ENCODE results near the gene NCR1. TPM values are rescaled to one million over a fixed set of nuclear protein-coding genes. Genes with fewer than 3 reads are reported as not detected.

Gene NCR1
- total RNA-seq, 2 experiments from 2014 or later = not detected

- Mint-ChIP-seq H3K27ac (no peak overlapping the region), H3K27me3 (peaks cover 29% of the 10 kb centered on the region), H3K4me3 (no peak overlapping the region), H3K4me1 (ENCODE audit: low read depth) (no peaks in the 10 kb centered on the region), H3K9me3 (no peaks in the 10 kb centered on the region), H3K36me3 (ENCODE audit: low read depth) (no peaks in the 10 kb centered on the region)
- H3K27me3 ChIP-seq (ENCODE audit: control insufficient read depth in 1 of 2, insufficient read depth in 2 of 2, low read length in 2 of 2) = peaks cover 10 to 14% of the 10 kb centered on the region in 2 experiments
- no peaks in the 10 kb centered on the region for H3K4me1 ChIP-seq (ENCODE audit: insufficient read depth, low read length)
- DNase-seq (no peak), ATAC-seq (ENCODE audit: poor library complexity) (no peak)
- CTCF ChIA-PET = no interaction called here
- no peak for TF ChIP-seq CTCF (IDR thresholded peaks at IDR 0.05)
- intact Hi-C loops (cut with DNase I, micrococcal nuclease) = no loop called here
- H3K27ac ChIP-seq (ENCODE audit: low read depth in 1 of 2, low read length in 2 of 2) = no peak overlapping the region
- H3K9me3 ChIP-seq (ENCODE audit: control insufficient read depth in 1 of 2, insufficient read depth in 1 of 2, low read length in 2 of 2) = peaks cover 0 to 14% of the 10 kb centered on the region in 2 experiments
- POLR2A ChIA-PET = no interaction called here
- H3K36me3 ChIP-seq (ENCODE audit: insufficient read depth, low read length) = no peaks in the 10 kb centered on the region
- no peak overlapping the region for H3K4me3 ChIP-seq (ENCODE audit: low read length)
Measured at GRCh38 chr19:54877471-54877870, 28.5 kb upstream of the NCR1 start.

DNA sequence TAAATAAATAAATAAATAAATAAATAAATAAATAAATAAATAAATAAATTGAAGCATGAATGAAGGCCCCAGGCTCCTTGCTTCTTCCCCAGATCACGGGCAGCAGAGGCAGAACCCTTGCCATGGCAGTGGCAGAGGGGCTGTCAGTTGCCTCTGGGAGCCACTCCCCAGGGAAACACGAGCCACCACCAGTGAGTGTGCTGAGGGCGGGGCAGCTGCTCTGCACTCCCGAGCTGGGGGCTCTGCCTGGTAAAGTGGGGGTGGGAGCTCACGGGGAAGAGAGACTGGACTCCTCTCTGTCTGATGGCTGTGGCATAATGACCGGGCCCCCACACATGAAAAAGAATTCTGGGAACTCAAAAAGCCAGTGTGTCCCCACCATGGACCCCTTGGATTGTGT lies 24.1 kb upstream of the NCR1 start:
- no peak for ATAC-seq (ENCODE audit: poor library complexity)
- H3K27me3 ChIP-seq (ENCODE audit: control insufficient read depth in 1 of 2, insufficient read depth in 2 of 2, low read length in 2 of 2) = peaks cover 10 to 14% of the 10 kb centered on the region in 2 experiments
- Mint-ChIP-seq H3K27me3 (peaks cover 36% of the 10 kb centered on the region), H3K36me3 (ENCODE audit: low read depth) (no peaks in the 10 kb centered on the region), H3K4me3 (no peak overlapping the region), H3K9me3 (no peaks in the 10 kb centered on the region), H3K27ac (no peak overlapping the region), H3K4me1 (ENCODE audit: low read depth) (no peaks in the 10 kb centered on the region)
- ChIA-PET POLR2A (no interaction called here), CTCF (no interaction called here)
- no peaks in the 10 kb centered on the region for H3K36me3 ChIP-seq (ENCODE audit: insufficient read depth, low read length)
- intact Hi-C loops (cut with DNase I, micrococcal nuclease) = no loop called here
- no peak overlapping the region for H3K27ac ChIP-seq (ENCODE audit: low read depth in 1 of 2, low read length in 2 of 2)
- DNase-seq = no peak
- no peaks in the 10 kb centered on the region for H3K4me1 ChIP-seq (ENCODE audit: insufficient read depth, low read length)
- peaks cover 0 to 28% of the 10 kb centered on the region in 2 experiments for H3K9me3 ChIP-seq (ENCODE audit: control insufficient read depth in 1 of 2, insufficient read depth in 1 of 2, low read length in 2 of 2)
- H3K4me3 ChIP-seq (ENCODE audit: low read length) = no peak overlapping the region
- TF ChIP-seq CTCF (IDR thresholded peaks at IDR 0.05) = no peak

GRCh38 chr19:54882758-54883157 lies 23.2 kb upstream of the NCR1 start:
- TF ChIP-seq CTCF (IDR thresholded peaks at IDR 0.05) = no peak
- Mint-ChIP-seq H3K9me3 (no peaks in the 10 kb centered on the region), H3K27ac (no peak overlapping the region), H3K27me3 (peaks cover 30% of the 10 kb centered on the region), H3K4me3 (no peak overlapping the region), H3K4me1 (ENCODE audit: low read depth) (no peaks in the 10 kb centered on the region), H3K36me3 (ENCODE audit: low read depth) (no peaks in the 10 kb centered on the region)
- peak in 1 of 14 experiments; percentile 33 for DNase-seq
- Histone ChIP-seq H3K4me3 (ENCODE audit: low read length) (no peak overlapping the region), H3K27ac (ENCODE audit: low read depth in 1 of 2, low read length in 2 of 2) (no peak overlapping the region), H3K4me1 (ENCODE audit: insufficient read depth, low read length) (no peaks in the 10 kb centered on the region), H3K27me3 (ENCODE audit: control insufficient read depth in 1 of 2, insufficient read depth in 2 of 2, low read length in 2 of 2) (peaks cover 10 to 14% of the 10 kb centered on the region in 2 experiments), H3K9me3 (ENCODE audit: control insufficient read depth in 1 of 2, insufficient read depth in 1 of 2, low read length in 2 of 2) (peaks cover 0 to 28% of the 10 kb centered on the region in 2 experiments), H3K36me3 (ENCODE audit: insufficient read depth, low read length) (no peaks in the 10 kb centered on the region)
- ChIA-PET CTCF (no interaction called here), POLR2A (no interaction called here)
- no peak for ATAC-seq (ENCODE audit: poor library complexity)
- intact Hi-C loops (cut with DNase I, micrococcal nuclease) = no loop called here

Data from CD4-positive, alpha-beta T cell (primary cell).